GM23338 (cell line): Measurements from ENCODE around the gene STK38L.

Experiments
- CTCF ChIP-seq, 2 experiments: fragments of 200-600 bp in 1 of 2; sonication (generic) in 1 of 2; conservative IDR thresholded peaks; 2 replicates each; pipeline versions ENCODE4 v1.5.1 to v1.6.1; 2016 to 2017; ENCODE audit warnings: antibody characterized with exemption in 2 of 2, low read depth in 2 of 2, mild to moderate bottlenecking in 2 of 2, moderate library complexity in 1 of 2
- EZH2 ChIP-seq: fragments of 200-600 bp; sonication (generic); IDR thresholded peaks from one replicate; pipeline ENCODE4 v1.8.0; 2017; ENCODE audit warnings: antibody characterized with exemption, mild to moderate bottlenecking, low read depth; ENCODE audit not compliant: unreplicated experiment

GRCh38 chr12:27347779-27348178, 103.7 kb downstream of the STK38L start:
- TF ChIP-seq CTCF (conservative IDR thresholded peaks at IDR 0.05; ENCODE audit: low read depth in 2 of 2) (no peak), EZH2 (no peak)
